Measurements from ENCODE around the gene SLC25A4. TPM values are rescaled to one million over a fixed set of nuclear protein-coding genes. Genes with fewer than 3 reads are reported as not detected.

SLC25A4 gene
- total RNA-seq, 3 donors from 2014 or later (not counting 1 experiment from before 2014, with no cell fraction given): 5.6 to 8.2 (median 7.5) TPM

- Histone ChIP-seq H3K36me3 (ENCODE audit: control insufficient read depth, insufficient read depth, low read length) (no peaks in the 10 kb centered on the region), H3K9me3 (ENCODE audit: control insufficient read depth, insufficient read depth, low read length) (no peaks in the 10 kb centered on the region), H3K4me1 (ENCODE audit: control insufficient read depth, insufficient read depth, low read length) (peaks cover 18% of the 10 kb centered on the region), H3K27me3 (ENCODE audit: control insufficient read depth, insufficient read depth, low read length) (peaks cover 23% of the 10 kb centered on the region), H3K4me3 (ENCODE audit: low read length) (peak overlapping the region; percentile 35), H3K27ac (ENCODE audit: low read length) (no peak overlapping the region)
- ATAC-seq (peak in 2 of 3 donors; percentile 21 to 47), DNase-seq (no peak)
- no peaks in the 10 kb centered on the region for H3K36me3 Mint-ChIP-seq
- H3K27ac Mint-ChIP-seq: no peak overlapping the region
- 13% methylated on average over 64 of the region's 64 CpGs for WGBS (ENCODE audit: insufficient coverage)
- peaks cover 45 to 47% of the 10 kb centered on the region in 2 donors for H3K27me3 Mint-ChIP-seq (ENCODE audit: low read depth in 2 of 2)
- no peaks in the 10 kb centered on the region for H3K9me3 Mint-ChIP-seq
- no peaks in the 10 kb centered on the region for H3K4me1 Mint-ChIP-seq
- H3K4me3 Mint-ChIP-seq: peak overlapping the region; percentile 76
- TF ChIP-seq, protein P1, sequence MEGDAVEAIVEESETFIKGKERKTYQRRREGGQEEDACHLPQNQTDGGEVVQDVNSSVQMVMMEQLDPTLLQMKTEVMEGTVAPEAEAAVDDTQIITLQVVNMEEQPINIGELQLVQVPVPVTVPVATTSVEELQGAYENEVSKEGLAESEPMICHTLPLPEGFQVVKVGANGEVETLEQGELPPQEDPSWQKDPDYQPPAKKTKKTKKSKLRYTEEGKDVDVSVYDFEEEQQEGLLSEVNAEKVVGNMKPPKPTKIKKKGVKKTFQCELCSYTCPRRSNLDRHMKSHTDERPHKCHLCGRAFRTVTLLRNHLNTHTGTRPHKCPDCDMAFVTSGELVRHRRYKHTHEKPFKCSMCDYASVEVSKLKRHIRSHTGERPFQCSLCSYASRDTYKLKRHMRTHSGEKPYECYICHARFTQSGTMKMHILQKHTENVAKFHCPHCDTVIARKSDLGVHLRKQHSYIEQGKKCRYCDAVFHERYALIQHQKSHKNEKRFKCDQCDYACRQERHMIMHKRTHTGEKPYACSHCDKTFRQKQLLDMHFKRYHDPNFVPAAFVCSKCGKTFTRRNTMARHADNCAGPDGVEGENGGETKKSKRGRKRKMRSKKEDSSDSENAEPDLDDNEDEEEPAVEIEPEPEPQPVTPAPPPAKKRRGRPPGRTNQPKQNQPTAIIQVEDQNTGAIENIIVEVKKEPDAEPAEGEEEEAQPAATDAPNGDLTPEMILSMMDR (IDR thresholded peaks at IDR 0.05): no peak
- intact Hi-C loops (cut with micrococcal nuclease): no loop called here
Measured at GRCh38 chr4:185127021-185127925, 15.8 kb upstream of the SLC25A4 start.

DNA sequence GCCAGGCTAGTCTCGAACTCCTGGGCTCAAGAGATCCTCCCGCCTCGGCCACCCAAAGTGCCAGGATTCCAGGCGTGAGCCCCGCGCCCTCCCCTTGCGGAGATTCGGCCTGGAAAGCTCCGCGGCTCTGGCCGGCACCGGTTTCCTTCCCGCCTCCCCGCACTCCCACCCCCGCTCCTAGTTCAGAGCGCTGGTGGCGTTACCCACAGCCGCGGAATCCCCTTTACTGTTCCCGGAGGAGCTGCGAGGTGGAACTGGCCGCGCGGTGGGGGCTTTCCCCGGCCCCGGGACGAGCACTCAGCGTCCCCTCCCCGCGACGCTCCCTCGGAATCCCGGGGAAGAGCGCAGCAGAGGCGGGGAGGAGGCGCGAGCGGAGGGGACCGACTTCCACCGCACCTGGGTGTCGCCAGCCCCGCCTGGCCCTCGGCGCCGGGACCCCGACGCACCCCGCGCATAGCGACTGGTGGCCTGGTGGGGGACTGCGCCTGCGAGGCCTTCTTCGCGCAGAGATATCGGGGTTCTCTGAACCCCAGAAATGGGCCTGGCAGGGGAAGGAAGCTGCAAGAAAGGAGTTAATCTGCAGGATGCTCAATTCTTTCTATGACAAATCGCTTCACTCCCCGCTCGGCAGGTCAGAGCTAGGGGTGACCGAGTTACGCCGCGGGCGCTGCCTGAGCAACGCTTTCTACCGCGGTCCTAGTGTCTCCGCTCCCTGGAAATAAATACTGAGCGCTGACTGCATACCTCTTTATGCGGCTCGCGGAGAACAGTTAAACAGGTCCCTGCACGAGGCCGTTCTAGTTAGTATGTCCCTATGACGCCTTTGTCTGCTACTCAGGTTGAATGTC lies 14.6 kb upstream of the SLC25A4 start:
- Mint-ChIP-seq H3K36me3 (no peaks in the 10 kb centered on the region), H3K27me3 (ENCODE audit: low read depth in 2 of 2) (peaks cover 34 to 35% of the 10 kb centered on the region in 2 donors), H3K4me3 (peak overlapping the region; percentile 73), H3K27ac (no peak overlapping the region), H3K9me3 (no peaks in the 10 kb centered on the region), H3K4me1 (no peaks in the 10 kb centered on the region)
- H3K4me1 ChIP-seq (ENCODE audit: control insufficient read depth, insufficient read depth, low read length): peaks cover 18% of the 10 kb centered on the region
- no peak overlapping the region for H3K27ac ChIP-seq (ENCODE audit: low read length)
- intact Hi-C loops (cut with micrococcal nuclease): no loop called here
- H3K4me3 ChIP-seq (ENCODE audit: low read length): peak overlapping the region; percentile 35
- DNase-seq (peak in 1 of 2 donors; percentile 41), ATAC-seq (peak; percentile 42 to 72 (median 61))
- no peaks in the 10 kb centered on the region for H3K36me3 ChIP-seq (ENCODE audit: control insufficient read depth, insufficient read depth, low read length)
- 2% methylated on average over 74 of the region's 74 CpGs for WGBS (ENCODE audit: insufficient coverage)
- TF ChIP-seq, protein P1 (IDR thresholded peaks at IDR 0.05): no peak
- H3K9me3 ChIP-seq (ENCODE audit: control insufficient read depth, insufficient read depth, low read length): no peaks in the 10 kb centered on the region
- H3K27me3 ChIP-seq (ENCODE audit: control insufficient read depth, insufficient read depth, low read length): peaks cover 23% of the 10 kb centered on the region

- Mint-ChIP-seq H3K9me3 (no peaks in the 10 kb centered on the region), H3K27me3 (ENCODE audit: low read depth in 2 of 2) (peaks cover 19 to 44% of the 10 kb centered on the region in 2 donors), H3K27ac (no peak overlapping the region), H3K36me3 (no peaks in the 10 kb centered on the region), H3K4me1 (peaks cover 0 to 3% of the 10 kb centered on the region in 2 donors), H3K4me3 (no peak overlapping the region)
- no peaks in the 10 kb centered on the region for H3K4me1 ChIP-seq (ENCODE audit: control insufficient read depth, insufficient read depth, low read length)
- WGBS (ENCODE audit: insufficient coverage): 52% methylated on average over 3 of the region's 3 CpGs
- ATAC-seq: peak; percentile 69 to 75 (median 70)
- no peak overlapping the region for H3K27ac ChIP-seq (ENCODE audit: low read length)
- intact Hi-C loops (cut with micrococcal nuclease): loop anchor here (1.0 to 10.0 kb wide), 2 partner anchors 95 to 390 kb away; no protein-coding TSS in a partner anchor
- H3K9me3 ChIP-seq (ENCODE audit: control insufficient read depth, insufficient read depth, low read length): no peaks in the 10 kb centered on the region
- H3K4me3 ChIP-seq (ENCODE audit: low read length): no peak overlapping the region
- TF ChIP-seq, protein P1 (IDR thresholded peaks at IDR 0.05): peak; percentile 91
- peaks cover 4% of the 10 kb centered on the region for H3K27me3 ChIP-seq (ENCODE audit: control insufficient read depth, insufficient read depth, low read length)
- DNase-seq: peak in 1 of 2 donors; percentile 71
- no peaks in the 10 kb centered on the region for H3K36me3 ChIP-seq (ENCODE audit: control insufficient read depth, insufficient read depth, low read length)
Measured at GRCh38 chr4:185134307-185134869, 8.7 kb upstream of the SLC25A4 start.

All from natural killer cell (primary cell).